Measurements from ENCODE around the gene CYP4F11.

DNA sequence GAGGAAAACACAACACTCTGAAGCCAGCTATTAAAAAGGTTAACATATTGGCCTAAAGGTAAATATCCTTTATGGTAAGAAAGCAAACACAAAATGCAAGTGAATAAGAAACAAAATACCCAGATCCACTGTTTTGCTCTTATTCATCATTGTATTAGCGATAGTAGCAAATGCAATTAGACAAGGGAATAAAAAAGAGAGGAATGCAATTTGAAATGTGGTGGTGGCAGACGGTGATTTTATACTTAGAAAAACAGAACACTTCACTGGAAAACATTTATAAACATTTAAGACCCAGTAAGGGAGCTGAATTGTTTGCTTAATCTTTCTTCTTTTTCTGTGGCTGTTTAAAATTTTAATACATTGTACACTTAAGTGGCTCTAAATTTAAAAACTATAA lies 19.2 kb downstream of the CYP4F11 start:
- TF ChIP-seq EZH2 (IDR thresholded peaks at IDR 0.05; ENCODE audit: low read depth, unreplicated experiment) (no peak), POLR2AphosphoS5 (IDR thresholded peaks at IDR 0.05; ENCODE audit: low read depth) (no peak), ZNF331 (CRISPR knock-in tag; IDR thresholded peaks at IDR 0.05; ENCODE audit: low read depth) (no peak)
- TF ChIP-seq, protein P1, sequence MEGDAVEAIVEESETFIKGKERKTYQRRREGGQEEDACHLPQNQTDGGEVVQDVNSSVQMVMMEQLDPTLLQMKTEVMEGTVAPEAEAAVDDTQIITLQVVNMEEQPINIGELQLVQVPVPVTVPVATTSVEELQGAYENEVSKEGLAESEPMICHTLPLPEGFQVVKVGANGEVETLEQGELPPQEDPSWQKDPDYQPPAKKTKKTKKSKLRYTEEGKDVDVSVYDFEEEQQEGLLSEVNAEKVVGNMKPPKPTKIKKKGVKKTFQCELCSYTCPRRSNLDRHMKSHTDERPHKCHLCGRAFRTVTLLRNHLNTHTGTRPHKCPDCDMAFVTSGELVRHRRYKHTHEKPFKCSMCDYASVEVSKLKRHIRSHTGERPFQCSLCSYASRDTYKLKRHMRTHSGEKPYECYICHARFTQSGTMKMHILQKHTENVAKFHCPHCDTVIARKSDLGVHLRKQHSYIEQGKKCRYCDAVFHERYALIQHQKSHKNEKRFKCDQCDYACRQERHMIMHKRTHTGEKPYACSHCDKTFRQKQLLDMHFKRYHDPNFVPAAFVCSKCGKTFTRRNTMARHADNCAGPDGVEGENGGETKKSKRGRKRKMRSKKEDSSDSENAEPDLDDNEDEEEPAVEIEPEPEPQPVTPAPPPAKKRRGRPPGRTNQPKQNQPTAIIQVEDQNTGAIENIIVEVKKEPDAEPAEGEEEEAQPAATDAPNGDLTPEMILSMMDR (conservative IDR thresholded peaks at IDR 0.05; ENCODE audit: low read depth in 2 of 2), result no peak
- TF ChIP-seq, protein P2, sequence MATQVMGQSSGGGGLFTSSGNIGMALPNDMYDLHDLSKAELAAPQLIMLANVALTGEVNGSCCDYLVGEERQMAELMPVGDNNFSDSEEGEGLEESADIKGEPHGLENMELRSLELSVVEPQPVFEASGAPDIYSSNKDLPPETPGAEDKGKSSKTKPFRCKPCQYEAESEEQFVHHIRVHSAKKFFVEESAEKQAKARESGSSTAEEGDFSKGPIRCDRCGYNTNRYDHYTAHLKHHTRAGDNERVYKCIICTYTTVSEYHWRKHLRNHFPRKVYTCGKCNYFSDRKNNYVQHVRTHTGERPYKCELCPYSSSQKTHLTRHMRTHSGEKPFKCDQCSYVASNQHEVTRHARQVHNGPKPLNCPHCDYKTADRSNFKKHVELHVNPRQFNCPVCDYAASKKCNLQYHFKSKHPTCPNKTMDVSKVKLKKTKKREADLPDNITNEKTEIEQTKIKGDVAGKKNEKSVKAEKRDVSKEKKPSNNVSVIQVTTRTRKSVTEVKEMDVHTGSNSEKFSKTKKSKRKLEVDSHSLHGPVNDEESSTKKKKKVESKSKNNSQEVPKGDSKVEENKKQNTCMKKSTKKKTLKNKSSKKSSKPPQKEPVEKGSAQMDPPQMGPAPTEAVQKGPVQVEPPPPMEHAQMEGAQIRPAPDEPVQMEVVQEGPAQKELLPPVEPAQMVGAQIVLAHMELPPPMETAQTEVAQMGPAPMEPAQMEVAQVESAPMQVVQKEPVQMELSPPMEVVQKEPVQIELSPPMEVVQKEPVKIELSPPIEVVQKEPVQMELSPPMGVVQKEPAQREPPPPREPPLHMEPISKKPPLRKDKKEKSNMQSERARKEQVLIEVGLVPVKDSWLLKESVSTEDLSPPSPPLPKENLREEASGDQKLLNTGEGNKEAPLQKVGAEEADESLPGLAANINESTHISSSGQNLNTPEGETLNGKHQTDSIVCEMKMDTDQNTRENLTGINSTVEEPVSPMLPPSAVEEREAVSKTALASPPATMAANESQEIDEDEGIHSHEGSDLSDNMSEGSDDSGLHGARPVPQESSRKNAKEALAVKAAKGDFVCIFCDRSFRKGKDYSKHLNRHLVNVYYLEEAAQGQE (IDR thresholded peaks at IDR 0.05; ENCODE audit: unreplicated experiment), result no peak

Measured in GM23338 (cell line).